Pancreas (tissue), 10 donors: ENCODE data around the gene TFDP3. TPM values are rescaled to one million over a fixed set of nuclear protein-coding genes. Genes with fewer than 3 reads are reported as not detected.

Experiments used
- ATAC-seq, 4 donors: fragments of 200-7000 bp; cut with Tn5 transposase; one replicate each; pipeline versions ENCODE4 v1.8.0 to v1.9.1; 2020; ENCODE audit warnings: mild to moderate bottlenecking in 4 of 4, moderate library complexity in 4 of 4
- DNase-seq, 6 donors: peaks; one replicate each; pipeline ENCODE4 v3.0.0-alpha.2; 2020
- FAIRE-seq: peaks from 2 replicates; lab custom pipeline; 2012; peaks lifted over from hg19 to GRCh38; lab: Jason Lieb, UNC
- H3K27ac ChIP-seq, 4 donors: fragments of 200-600 bp; sonication (generic); 1 replicate in 3 of 4; 2 replicates in 1 of 4; pipeline versions ENCODE4 v1.5.0 to v1.8.0; 2020
- H3K27me3 ChIP-seq, 4 donors: fragments of 200-600 bp; one replicate each; pipeline ENCODE4 v1.8.0; 2021
- H3K36me3 ChIP-seq, 3 donors: fragments of 200-600 bp; sonication (generic) in 1 of 3; one replicate each; pipeline versions ENCODE4 v1.5.0 to v1.8.0; 2020 to 2021
- H3K4me1 ChIP-seq, 3 donors: fragments of 200-600 bp; one replicate each; pipeline ENCODE4 v1.8.0; 2021
- H3K4me3 ChIP-seq, 4 donors: fragments of 200-600 bp; sonication (generic) in 2 of 4; one replicate each; pipeline versions ENCODE4 v1.5.0 to v1.8.0; 2020 to 2021
- H3K9me3 ChIP-seq, 4 donors: fragments of 200-600 bp; one replicate each; pipeline ENCODE4 v1.8.0; 2021
- WGBS, 2 donors: extraction: QIAGEN DNeasy Blood & Tissue Kit; methylation state at CpG; one replicate each; pipeline ENCODE4 v1.1.7; 2013; 5-methylcytosine and 5-hydroxymethylcytosine counted together
- intact Hi-C, 3 donors: fragments of 100-400 bp; cut with DNase I; formaldehyde crosslinking; loops; one replicate each; pipeline versions ENCODE4 v1.11.1 to v1.14.2; 2022
- polyA plus RNA-seq, 2 donors: library from polyadenylated mRNA; stranded (reverse); fragments of 200-250 nt; gene quantifications; one replicate each; pipeline ENCODE4 v1.2.3, GENCODE V29; 2013
- total RNA-seq, 6 donors: library from RNA; stranded (reverse); fragmentation: NEBNext Ultra II Directional in 4 of 6; extraction: Animal tissue kit (Norgen Biotek cat#: 25700) in 4 of 6; gene quantifications; one replicate each; pipeline versions ENCODE4 v1.2.1 to v1.2.4, GENCODE V29; 2021 to 2023
- TF ChIP-seq, protein P1 (sequence below), 4 donors: fragments of 200-600 bp; sonication (generic) in 3 of 4; IDR thresholded peaks; one replicate each; pipeline versions ENCODE4 v1.5.0 to v1.8.0; 2021; ENCODE audit warnings: antibody characterized with exemption in 4 of 4
- donor health status: healthy with polysubstance abuse.
- donor health status: DM: no; HTN: no; CAD: no; lungs with moderate emphysema.
- donor health status: DM: no; HTN: no; CAD: no.
- donor health status: control.
- donor health status: control.
- donor health status: Bipolar disorder and iron deficiency.
- donor health status: DM: yes; HTN: yes; CAD: no.
- donor health status: DM: no; HTN: no; CAD: no.
- donor health status: DM: no; HTN: no; CAD: no.
- donor health status: DM: yes; HTN: yes; CAD: no.

The TFDP3 gene
- total and polyA plus RNA-seq, 8 donors = not detected

DNA sequence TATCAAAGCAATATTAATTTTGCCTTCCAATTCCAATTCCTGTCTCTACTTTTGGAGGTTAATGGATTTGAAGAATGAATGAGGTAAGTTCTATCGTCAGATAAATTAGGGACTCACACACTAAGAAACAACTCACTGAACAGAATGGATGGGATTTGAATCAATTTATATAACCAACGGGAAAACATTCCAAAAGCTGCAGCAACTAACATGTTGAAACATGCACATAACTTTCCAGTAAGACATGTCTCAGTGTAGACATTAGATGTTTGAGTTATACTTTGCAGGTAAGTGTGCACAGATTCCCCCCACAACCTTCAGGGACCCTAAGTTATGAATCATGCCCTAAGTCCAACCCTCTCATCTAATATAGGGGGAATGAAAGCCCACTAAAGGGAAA lies 34.3 kb downstream of the TFDP3 start:
- 64 to 77% methylated on average over 2 of the region's 2 CpGs for WGBS, 2 donors
- no peak for FAIRE-seq

DNA sequence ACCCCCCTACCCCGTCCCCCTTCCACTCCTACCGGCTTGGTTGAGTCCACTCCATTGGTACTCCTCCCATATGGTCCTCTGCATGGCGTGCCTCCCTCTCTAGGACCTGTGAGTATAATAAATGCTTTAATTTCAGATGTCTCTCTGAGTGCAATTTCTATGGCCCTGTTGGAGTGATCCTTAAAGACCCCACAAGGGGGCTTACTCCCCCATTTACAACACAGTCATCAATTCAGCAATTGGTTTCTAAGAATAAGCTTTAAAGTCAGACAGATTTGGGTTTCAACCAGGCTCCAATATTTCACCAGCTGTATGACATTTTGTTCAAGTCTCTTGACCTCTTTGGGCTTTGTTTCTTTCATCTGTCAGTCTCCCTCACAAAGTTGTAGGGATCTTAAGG lies 38.7 kb downstream of the TFDP3 start:
- TF ChIP-seq, protein P1, sequence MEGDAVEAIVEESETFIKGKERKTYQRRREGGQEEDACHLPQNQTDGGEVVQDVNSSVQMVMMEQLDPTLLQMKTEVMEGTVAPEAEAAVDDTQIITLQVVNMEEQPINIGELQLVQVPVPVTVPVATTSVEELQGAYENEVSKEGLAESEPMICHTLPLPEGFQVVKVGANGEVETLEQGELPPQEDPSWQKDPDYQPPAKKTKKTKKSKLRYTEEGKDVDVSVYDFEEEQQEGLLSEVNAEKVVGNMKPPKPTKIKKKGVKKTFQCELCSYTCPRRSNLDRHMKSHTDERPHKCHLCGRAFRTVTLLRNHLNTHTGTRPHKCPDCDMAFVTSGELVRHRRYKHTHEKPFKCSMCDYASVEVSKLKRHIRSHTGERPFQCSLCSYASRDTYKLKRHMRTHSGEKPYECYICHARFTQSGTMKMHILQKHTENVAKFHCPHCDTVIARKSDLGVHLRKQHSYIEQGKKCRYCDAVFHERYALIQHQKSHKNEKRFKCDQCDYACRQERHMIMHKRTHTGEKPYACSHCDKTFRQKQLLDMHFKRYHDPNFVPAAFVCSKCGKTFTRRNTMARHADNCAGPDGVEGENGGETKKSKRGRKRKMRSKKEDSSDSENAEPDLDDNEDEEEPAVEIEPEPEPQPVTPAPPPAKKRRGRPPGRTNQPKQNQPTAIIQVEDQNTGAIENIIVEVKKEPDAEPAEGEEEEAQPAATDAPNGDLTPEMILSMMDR (IDR thresholded peaks at IDR 0.05) = no peak
- Histone ChIP-seq H3K36me3 (no peaks in the 10 kb centered on the region), H3K9me3 (no peaks in the 10 kb centered on the region), H3K27ac (no peak overlapping the region), H3K4me3 (no peak overlapping the region), H3K4me1 (no peaks in the 10 kb centered on the region), H3K27me3 (peaks cover 0 to 10% (median 0%) of the 10 kb centered on the region in 4 donors)
- WGBS, 2 donors = 61 to 87% methylated on average over 3 of the region's 3 CpGs
- DNase-seq (no peak), ATAC-seq (no peak), FAIRE-seq (no peak)
- intact Hi-C loops = no loop called here

More for the DNA sequence above, 34.3 kb downstream of the TFDP3 start:
- intact Hi-C loops = no loop called here
- Histone ChIP-seq H3K9me3 (no peaks in the 10 kb centered on the region), H3K27ac (no peak overlapping the region), H3K36me3 (no peaks in the 10 kb centered on the region), H3K27me3 (peaks cover 0 to 3% (median 0%) of the 10 kb centered on the region in 4 donors), H3K4me3 (no peak overlapping the region), H3K4me1 (no peaks in the 10 kb centered on the region)
- DNase-seq (no peak), ATAC-seq (no peak)
- TF ChIP-seq, protein P1 (IDR thresholded peaks at IDR 0.05) = no peak

DNA sequence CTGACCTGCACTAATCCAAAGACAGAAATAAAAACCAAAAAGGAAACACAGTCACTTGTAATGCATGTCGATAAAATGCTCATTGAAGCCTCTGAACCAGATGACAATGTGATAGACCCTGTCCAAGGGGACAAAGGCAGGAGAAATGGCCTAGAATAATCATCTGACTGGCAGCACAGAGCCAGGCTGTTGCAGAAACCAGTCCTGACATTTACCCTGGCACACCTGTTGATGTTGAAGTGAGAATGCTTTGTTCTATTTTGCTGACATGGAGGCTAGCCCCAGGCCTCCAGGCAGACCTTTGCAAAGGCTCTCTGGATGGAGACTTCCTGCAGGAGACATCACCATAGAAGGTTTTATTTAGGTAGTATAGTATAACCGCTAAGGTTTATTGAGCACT lies 41.0 kb downstream of the TFDP3 start:
- Histone ChIP-seq H3K27me3 (peaks cover 0 to 10% (median 0%) of the 10 kb centered on the region in 4 donors), H3K9me3 (no peaks in the 10 kb centered on the region), H3K4me1 (no peaks in the 10 kb centered on the region), H3K36me3 (no peaks in the 10 kb centered on the region), H3K27ac (no peak overlapping the region), H3K4me3 (no peak overlapping the region)
- 74 to 87% methylated on average over 2 of the region's 2 CpGs for WGBS, 2 donors
- DNase-seq = no peak
- no peak for ATAC-seq
- intact Hi-C loops = no loop called here
- TF ChIP-seq, protein P1 (IDR thresholded peaks at IDR 0.05) = no peak
- FAIRE-seq = no peak

DNA sequence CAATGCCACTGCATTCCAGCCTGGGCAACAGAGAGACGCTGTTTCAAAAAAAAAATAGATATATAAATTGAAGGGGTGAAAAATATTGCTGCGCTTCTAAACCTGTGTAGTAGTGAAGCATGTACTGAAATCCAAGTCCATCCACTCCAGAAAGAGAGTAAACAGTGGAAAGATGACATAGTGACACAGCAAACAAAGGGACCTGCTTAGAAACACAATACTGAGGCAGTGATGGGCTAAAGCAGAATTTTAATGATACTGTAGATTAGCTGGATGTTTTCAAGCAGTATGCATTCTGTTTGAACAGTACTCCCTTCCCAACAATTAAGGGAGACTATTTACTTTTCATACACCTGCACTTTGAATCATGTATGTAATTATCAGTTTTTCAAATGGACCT lies 42.5 kb downstream of the TFDP3 start:
- no peak for DNase-seq
- WGBS, 2 donors = 62 to 64% methylated on average over 2 of the region's 2 CpGs
- no peaks in the 10 kb centered on the region for H3K4me1 ChIP-seq
- TF ChIP-seq, protein P1 (IDR thresholded peaks at IDR 0.05) = no peak
- H3K27ac ChIP-seq = no peak overlapping the region
- peaks cover 0 to 10% (median 0%) of the 10 kb centered on the region in 4 donors for H3K27me3 ChIP-seq
- intact Hi-C loops = no loop called here
- no peaks in the 10 kb centered on the region for H3K36me3 ChIP-seq
- ATAC-seq = no peak
- no peak overlapping the region for H3K4me3 ChIP-seq
- H3K9me3 ChIP-seq = no peaks in the 10 kb centered on the region
- FAIRE-seq = no peak

DNA sequence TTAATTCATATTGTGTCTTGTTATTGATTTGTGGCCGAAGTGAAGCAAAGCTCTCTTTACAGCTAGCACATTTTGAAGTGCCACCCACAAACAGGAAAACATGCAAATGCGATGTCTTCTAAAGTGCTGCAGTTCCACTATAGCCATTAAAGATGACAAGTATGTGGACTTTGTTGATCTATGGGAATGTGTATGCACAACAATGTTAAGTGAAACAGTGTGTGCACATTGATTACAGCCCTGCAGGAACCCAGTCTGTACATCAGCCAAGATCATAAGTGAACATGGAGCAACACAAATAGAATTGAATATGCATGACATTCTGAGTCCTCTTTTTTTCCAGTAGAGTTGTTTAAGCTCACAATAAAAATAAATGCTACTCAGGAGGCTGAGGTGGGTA lies 43.0 kb downstream of the TFDP3 start:
- Histone ChIP-seq H3K27ac (no peak overlapping the region), H3K36me3 (no peaks in the 10 kb centered on the region), H3K9me3 (no peaks in the 10 kb centered on the region), H3K4me1 (no peaks in the 10 kb centered on the region), H3K27me3 (peaks cover 0 to 10% (median 0%) of the 10 kb centered on the region in 4 donors), H3K4me3 (no peak overlapping the region)
- intact Hi-C loops = no loop called here
- TF ChIP-seq, protein P1 (IDR thresholded peaks at IDR 0.05) = no peak
- DNase-seq (no peak), ATAC-seq (no peak), FAIRE-seq (no peak)
- WGBS, 2 donors = 73 to 88% methylated on average over 2 of the region's 2 CpGs
